Nucleus accumbens (tissue), 56 donors: ENCODE data around the gene RUFY1.
"Not testable (repeated sequence)": the region's sequence is repeated elsewhere in the genome, so short reads cannot be mapped to it uniquely, and the experiment has no call there.

Experiments used
- DNase-seq, 56 donors: peaks; one replicate each; lab custom pipeline; 2025; lab: John Stamatoyannopoulos, UW

The RUFY1 gene

DNA sequence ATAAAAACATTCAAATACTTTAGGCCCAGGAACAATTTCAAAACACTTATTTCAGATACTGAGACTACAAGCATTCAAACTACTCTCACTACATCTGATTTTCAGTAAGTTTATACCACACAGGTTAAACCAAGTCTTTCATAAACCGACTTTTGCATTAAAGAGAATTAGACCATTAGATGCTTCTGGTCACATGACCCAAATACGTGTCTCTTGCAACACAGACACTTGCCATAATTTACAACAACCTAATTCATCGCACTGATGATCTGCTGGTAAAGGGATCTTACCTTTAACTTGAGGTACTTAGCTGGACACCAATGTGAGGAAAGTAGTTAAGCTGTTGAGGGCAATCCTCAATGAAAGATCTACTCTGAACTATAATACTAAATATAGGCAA is 69.9 kb downstream of the RUFY1 start:
- DNase-seq: no peak

DNA sequence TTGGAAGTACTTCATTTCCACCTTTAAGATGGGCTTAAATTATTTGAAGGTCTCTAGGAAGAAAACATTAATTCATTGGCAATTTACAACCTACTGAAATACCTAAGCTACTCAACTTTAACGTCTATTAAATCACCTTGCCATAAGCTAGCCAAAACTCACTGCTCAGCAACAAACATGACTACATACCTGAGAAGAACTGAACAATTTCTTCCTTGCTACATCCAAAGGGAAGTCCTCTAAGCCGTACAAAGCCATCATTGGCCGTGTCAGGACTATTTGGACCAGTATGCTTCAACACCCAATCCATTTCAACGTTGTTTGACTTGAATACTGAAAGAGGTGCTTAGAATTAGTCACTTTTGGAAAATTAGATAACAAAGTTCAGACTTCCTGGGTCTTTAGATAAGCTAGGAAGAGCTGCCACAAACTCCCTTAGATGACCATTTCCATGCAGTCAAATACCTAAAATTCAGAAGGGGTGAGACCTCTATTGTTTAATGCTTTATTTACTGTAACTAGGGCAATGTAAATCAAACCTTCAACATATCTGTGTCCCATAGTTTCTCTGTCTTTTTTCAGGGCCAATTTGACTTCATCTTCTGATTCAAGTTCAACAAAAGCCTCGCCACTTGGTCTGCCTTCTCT is 70.5 kb downstream of the RUFY1 start:
- no peak for DNase-seq

DNA sequence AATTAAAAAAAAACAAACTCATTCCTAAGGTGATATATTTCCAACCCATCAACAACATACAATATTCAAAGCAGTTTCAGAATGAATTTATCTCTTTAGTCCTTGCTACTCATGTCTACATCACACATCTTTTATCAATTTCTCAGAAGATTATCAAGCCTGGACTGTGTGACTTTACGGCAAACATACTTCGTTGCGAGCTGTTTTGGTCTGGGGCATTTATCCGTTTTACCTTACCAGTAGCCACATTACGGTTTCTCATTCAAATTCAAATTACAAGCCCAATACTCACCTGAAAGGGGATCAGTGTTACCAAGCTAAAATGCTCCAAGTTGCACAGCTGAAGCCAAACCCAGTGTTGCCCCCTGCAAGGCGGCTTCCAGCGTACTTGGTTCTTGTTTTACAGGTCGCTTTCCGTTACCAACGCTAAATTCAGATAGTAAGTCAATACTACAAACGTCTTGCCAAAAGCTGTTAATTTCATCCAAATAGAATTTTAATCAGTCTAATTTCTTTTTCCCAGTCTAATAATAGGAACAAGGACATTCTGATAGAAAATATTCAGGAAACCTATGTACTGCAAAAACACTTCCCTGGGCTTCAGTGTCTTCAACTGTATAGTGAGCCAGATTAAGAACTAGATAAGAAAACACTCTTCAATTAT is 71.3 kb downstream of the RUFY1 start:
- DNase-seq: no peak

DNA sequence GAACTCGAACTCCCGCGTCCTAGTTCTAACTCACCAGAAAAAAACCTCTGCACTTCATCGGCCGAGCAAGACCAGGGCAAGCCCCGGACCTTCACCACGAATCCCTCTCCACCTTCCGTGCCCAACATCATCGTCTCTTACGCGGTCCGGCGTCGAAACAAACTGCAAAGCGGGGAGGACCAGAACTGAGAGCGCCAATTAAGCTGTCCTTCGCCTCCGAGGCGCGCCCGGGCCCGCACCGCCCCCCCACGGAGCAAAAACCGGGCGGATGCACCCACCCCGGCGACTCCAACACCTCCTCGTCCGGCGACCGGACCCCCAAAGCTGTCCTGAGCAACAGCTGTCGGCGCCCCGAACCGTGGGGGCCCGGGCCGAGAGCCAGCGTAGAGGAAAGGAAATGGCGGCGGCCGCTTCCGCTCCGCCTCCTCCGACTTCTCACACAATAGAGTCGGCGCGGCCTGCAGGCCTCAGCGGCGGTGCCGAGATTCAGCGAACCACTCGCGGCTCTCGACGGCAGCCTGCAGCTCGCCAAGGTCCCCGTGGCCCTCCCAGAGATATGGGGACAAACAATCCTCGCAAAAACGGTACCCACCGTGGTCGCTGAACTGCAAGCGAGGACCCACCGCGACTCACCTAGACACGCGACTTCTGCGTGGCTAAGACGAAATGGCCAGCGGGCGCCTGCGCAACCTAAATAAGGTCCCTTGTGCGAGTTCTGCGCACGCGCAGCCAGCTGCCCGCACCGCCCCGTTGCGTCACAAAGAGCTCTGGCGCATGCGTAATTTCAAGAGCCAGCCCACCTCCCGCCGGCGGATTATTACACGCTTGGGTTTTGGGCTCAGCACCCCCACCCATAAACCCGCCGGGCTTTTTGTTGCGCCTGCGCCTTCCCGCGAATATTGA is 72.9 kb downstream of the RUFY1 start, which contains the start of gene HNRNPH1:
Gene HNRNPH1 (minus strand): TSS at position 669 of the 903 bp plus-strand sequence. CDS start 538 bp downstream, at position 131.
- peak; percentile 63 to 99 (median 96) for DNase-seq

DNA sequence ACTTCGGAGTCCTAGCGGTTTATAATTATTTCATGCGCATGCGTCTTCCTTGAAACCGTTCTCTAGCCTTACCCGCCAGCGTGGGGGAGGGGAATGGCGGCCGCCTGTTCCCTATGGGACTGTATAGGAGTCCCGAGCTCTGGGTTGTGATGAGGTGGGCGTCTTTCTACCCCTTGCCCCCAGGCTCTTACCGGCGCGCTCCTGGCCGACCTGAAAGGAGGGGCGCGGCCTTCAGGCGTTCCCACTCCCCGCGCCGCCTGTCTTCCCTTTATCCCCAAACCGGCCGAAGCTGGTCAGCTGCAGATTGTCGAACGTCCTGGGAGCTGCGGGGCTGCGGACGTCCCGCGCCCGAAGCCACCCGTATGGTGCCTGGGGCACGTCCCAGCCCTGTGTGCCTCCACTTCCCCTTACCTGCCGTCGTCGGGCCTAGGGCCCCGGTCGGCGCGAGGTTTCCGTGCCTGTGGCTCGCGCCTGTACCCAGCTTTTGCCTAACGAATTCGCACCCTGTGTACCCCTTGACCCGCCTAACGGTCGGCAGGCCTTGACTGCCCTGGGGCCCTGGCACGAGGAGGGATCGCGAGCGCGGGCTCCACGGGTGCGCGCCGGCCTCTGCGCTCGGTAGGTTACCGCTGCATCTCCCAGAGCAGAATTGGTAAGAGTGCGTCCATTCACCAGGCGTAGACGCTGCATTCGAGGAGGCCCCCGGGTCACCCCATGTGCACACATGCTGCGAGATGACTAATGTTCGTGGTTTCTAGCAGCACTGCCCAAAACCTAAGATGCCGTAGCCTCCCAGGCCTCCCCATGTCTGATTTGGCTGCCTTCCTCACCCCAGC is 73.8 kb downstream of the RUFY1 start:
- DNase-seq: peak in 20 of 56 donors; percentile 22 to 72 (median 50)

DNA sequence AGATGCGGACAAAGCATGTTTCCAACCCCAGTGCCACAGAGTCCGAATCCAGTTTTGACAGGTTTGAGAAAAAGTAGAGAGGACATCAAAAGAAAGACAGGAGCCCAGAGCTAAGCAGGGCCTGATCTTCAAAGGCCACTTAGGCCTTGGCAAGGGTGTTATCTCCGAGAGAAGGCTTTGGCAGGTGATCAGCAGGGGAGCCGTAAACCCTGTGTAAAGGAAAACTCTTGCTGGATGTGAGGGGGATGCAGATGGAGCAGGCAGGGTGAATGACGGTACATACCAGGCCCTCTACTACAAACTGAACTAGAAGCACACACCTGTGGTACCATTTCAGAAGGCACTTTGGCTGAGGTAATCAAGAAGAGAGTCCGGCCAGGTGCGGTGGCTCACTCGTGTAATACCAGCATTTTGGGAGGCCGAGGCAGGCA is 74.5 kb downstream of the RUFY1 start:
- DNase-seq: no peak

DNA sequence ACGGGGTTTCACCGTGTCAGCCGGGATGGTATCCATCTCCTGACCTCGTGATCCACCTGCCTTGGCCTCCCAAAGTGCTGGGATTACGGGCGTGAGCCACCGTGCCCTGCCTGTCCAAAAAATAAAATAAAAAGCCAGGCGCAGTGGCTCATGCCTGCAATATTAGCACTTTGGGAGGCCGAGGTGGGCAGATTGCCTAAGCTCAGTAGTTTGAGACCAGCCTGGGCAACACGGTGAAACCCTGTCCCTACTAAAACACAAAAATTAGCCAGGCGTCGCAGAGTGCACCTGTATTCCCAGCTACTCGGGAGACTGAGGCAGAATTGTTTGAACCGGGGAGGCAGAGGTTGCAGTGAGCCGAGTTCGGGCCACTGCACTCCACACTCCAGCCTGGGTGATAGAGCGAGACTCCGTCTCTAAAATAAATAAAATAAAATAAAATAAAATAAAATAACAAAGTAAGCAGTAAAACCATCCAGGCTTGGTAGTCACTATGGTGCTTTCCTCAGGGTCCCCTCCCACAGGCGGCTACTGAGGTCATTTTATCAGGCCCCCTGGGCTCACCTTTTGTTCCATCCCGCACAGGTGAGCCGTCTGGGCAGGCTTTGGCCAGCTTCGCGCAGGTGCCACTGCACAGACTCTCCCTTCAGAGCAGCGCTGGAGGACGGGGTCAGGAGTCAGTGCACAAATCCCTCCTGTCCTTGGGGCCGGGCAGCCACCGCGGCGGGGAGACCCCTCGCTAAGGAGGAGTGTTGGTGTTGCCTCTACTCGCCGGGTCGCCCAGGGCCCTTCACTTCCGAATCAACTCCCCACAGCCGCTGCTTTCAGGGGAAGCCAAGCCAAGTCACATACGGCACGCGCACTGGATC is 83.4 kb downstream of the RUFY1 start:
- not testable (repeated sequence) for DNase-seq

DNA sequence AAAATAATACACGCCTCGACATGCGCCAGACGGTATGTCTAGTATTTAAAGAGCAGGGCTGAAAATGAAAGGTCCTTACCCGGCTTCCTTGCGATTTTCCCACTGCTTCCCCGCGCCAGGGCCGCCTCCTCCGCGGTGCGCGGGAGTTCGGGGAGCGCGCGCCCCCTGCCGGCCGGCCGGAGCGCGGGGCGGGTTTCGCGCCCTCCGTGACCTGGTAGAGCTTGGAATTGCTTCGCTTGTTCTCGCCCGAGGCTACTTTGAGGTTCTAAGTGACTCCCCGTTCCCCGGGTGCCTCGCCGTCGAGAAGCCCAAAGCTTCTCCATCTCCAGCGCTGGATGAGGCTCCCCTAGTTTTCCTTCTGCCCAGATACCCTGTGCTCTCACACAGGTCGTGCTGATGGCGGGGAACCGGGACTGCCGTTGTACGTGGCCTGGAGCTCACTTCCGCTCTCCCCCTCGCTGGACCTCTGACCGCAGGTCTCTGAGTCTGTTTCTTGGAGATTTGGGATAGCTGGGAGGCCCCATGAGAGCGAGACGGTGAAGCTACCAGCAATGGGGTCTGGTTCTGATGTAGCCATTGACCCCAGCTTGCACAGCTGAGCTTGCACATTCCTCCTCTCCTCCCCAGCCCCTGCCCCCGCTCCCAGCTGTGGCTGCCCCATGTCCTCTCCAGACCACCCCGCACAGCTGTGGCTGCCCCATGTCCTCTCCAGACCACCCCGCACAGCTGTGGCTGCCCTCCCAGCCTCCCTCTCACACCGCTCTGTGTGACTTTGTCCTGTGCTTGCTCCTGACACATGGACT is 84.2 kb downstream of the RUFY1 start:
- not testable (repeated sequence) for DNase-seq

DNA sequence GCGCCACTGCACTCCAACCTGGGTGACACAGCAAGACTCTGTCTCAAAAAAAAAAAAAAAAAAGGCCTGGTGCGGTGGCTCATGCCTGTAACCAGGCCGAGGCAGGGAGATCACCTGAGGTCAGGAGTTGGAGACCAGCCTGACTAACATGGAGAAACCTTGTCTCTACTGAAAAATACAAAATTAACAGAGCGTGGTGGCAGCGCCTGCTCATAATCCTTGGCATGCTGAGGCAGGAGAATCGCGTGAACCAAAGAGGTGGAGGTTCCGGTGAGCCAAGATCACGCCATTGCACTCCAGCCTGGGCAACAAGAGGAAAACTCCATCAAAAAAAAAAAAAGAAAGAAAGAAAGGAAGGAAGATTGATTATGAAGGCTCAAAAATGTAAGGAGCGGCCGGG is 88.9 kb downstream of the RUFY1 start:
- not testable (repeated sequence) for DNase-seq

DNA sequence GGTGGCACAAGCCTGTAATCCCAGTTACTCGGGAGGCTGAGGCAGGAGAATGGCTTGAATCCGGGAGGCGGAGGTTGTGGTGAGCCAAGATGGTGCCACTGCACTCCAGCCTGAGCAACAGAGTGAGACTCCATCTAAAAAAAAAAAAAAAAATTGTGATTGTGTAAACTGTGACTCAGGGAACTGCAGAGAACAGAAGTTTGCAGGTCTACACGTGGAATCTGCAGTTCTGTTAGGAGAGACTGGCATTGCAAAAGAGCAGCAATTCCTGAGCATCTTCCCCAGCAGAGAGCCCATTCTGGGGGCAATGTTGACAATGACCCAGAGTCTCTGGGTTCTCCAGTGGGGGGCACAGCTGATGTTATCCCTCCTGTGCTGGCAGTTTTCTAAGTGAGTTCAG is 91.4 kb downstream of the RUFY1 start:
- DNase-seq: not testable (repeated sequence)

DNA sequence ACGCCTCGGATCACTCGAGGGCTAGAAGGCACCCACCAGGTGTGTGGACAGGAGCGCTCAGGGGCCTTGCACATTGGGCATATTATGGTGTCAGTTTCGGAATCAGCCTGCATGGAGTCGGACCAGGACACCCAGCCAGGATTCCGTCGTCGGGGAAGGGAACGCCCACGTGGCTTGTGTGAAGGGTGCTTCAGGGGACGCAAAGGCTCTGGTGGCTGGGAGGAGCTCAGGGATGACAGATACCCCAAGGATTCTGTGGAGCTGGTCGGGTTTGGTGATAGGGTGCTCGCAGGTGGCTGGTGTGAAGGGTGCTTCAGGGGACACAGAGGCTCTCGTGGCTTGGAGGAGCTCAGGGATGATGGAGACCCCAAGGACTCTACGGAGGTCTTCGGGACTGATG is 92.3 kb downstream of the RUFY1 start:
- not testable (repeated sequence) for DNase-seq

DNA sequence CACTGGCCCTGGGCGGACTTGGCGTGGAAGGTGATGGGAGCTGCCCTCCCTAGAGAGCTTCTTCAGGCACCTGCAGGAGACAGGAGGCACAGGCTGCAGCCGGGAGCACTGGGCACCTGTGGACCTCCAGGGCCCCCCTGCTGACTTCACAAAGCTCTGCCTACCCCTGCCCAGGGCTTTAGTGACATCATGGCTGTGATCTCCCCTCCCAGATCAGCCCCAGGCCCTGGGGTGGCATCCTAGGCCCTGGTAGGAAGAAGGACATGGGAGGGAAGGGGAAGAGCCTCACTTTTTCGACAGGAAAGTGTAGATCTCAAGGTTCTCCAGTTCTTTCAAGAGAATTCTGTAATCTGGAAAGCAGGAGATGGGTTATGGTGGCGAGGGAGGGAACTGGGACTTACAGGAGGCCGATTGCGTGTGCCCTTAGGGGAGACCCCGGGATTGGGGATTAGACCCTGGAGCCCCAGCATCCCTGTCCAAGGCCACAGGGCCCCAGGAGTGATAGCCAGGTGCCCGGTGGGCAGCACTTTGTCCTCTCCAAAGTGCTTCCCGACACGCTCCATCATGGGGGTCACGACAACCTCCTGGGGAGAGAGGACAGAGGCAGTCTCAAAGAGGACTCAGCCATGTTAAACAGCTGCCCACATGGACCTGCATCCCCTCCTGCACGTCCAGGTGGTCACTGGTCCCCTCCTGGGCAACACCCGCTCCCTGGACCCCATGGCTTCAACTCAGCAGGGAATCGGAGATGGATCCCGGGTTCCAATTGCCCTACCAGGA is 93.0 kb downstream of the RUFY1 start:
- DNase-seq: not testable (repeated sequence)

DNA sequence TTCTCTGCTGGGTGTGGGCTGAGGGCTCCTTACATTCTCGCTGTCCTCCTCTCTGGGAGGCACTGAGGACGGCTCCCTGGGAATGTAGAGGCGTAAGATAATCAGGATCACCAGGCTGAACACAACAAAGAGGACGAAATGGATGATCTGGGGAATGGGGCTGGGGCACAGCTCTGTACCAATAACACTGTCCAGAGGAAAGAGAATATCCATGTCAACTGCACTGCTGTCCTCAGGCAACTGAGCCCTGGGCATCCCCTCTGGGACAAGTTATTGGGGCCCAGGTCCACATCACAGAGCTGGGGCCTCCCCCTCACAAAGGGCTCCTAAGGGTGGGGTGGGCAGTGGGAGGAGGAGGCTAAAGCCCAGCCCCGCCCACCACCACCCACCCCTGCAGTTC is 94.4 kb downstream of the RUFY1 start:
- DNase-seq: not testable (repeated sequence)

DNA sequence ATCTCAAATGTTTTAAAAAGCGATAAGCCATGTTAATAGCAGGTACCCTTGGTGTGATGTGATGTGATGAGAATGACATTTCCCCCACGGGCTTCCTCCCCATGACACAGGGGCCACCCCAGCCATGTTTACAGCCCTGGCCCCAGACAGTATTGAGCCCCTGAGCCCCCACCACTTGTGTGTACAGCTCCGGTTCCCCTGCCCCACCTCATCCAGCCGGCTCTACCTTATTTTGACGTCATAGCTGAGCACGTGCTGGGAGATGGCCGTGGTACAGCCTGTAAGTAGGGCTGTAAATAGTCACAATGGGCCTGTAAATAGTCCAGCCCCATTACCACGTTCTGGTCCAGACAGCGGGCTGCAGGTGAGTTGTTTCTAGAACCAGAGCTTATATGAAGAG is 98.1 kb downstream of the RUFY1 start:
- no peak for DNase-seq

DNA sequence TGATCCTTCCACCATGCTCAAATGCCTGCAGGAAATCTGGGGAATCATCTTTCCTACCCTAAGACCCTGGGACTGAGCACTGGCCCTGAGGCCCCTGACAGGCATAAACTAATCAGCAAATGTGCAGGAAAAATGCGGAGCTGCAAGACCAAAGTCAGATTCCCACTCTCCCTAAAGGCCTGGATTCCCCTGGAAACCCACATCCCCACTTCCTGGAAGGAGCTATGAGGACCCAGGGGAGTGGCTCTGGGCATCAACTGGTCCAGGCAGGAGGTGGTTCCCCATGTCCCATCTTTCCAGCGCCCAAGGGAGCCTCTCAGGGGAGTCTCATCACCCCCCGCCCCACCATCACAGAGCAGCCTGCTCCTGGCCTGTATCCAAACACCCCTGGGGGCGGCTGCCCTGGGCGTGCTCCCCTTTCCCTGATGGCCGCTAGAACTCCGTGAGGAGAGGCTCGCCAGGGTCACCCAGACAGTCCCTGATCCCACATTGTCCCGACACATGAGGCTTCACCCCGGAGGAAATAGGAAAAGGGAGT is 98.9 kb downstream of the RUFY1 start:
- DNase-seq: not testable (repeated sequence)

DNA sequence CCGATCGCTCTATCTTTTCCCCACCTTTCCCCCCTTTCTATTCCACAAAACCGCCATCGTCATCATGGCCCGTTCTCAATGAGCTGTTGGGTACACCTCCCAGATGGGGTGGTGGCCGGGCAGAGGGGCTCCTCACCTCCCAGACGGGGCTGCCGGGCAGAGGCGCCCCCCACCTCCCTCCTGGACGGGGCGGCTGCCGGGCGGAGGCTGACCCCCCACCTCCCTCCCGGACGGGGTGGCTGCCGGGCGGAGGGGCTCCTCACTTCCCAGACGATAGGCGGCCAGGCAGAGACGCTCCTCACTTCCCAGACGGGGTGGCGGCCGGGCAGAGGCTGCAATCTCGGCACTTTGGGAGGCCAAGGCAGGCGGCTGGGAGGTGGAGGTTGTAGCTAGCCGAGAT is 99.9 kb downstream of the RUFY1 start:
- not testable (repeated sequence) for DNase-seq

DNA sequence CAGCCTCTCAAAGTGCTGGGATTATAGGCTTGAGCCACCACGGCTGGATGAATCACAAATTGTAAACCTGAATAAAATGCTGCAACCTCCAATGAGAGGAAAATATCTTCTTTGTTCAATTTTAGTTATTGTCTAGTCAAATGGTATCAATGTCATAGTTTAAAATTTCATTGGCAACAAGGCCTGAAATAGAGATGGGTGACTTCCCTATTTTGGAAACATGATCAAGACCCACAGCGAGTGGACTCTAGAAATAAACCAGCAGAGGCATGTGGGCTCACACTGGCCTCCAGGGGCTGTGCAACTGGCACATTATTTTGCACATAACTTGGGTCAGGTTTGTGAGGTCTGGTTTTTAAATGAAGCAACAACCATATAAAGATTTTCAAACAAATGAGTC is 102.8 kb downstream of the RUFY1 start:
- not testable (repeated sequence) for DNase-seq
